SK-N-SH (cell line): ENCODE results near the gene FBXO31. TPM values are rescaled to one million over a fixed set of nuclear protein-coding genes. Genes with fewer than 3 reads are reported as not detected.

Experiments
- CTCF ChIA-PET: fragments of 300-600, 350-600 bp; formaldehyde crosslinking; extraction: SDS; loops from one replicate; lab custom pipeline; 2021; lab: Yijun Ruan, JAX
- POLR2A ChIA-PET: fragments of 350-600 bp; sonication (Branson Sonifier 250); formaldehyde crosslinking; extraction: SDS; loops from one replicate; lab custom pipeline; 2020; ENCODE audit warnings: antibody characterized with exemption, inconsistent platforms; lab: Yijun Ruan, JAX
- DNase-seq: peaks from one replicate; pipeline ENCODE4 v3.0.0; 2012
- H2AFZ ChIP-seq: fragments of 200-600 bp; sonication (generic); 2 replicates; pipeline ENCODE4 v1.8.1; 2016; ENCODE audit warnings: antibody characterized with exemption, mild to moderate bottlenecking, low read depth
- H3F3A ChIP-seq: fragments of 200-600 bp; sonication (generic); replicated peaks from 2 replicates; pipeline ENCODE3; 2016; ENCODE audit warnings: antibody characterized with exemption, mild to moderate bottlenecking; ENCODE audit not compliant: insufficient read depth
- H3K27ac ChIP-seq, 2 experiments: fragments of 200-500 bp in 1 of 2; fragments of 200-600 bp in 1 of 2; sonication (Bioruptor generic) in 1 of 2; sonication (generic), shearing (Covaris generic) in 1 of 2; 2 replicates each; pipeline versions ENCODE4 v1.5.1 to v1.6.1; 2014 to 2016; ENCODE audit warnings: low read depth in 2 of 2, inconsistent platforms in 1 of 2, low read length in 1 of 2, mild to moderate bottlenecking in 1 of 2, mixed read lengths in 1 of 2
- H3K27me3 ChIP-seq: fragments of 200-600 bp; sonication (generic), shearing (Covaris generic); 2 replicates; pipeline ENCODE4 v1.6.1; 2016; ENCODE audit warnings: mixed run types; ENCODE audit not compliant: insufficient read depth
- H3K36me3 ChIP-seq, 2 experiments: fragments of 200-500 bp in 1 of 2; fragments of 200-600 bp in 1 of 2; sonication (Bioruptor generic) in 1 of 2; sonication (generic) in 1 of 2; replicated peaks in 1 of 2; 2 replicates each; pipeline versions ENCODE3 to v1.5.1; 2014 to 2016; ENCODE audit warnings: low read length in 1 of 2, mild to moderate bottlenecking in 1 of 2; ENCODE audit not compliant: insufficient read depth in 2 of 2, control insufficient read depth in 1 of 2
- H3K4me1 ChIP-seq, 2 experiments: fragments of 200-500 bp in 1 of 2; fragments of 200-600 bp in 1 of 2; sonication (Bioruptor generic) in 1 of 2; sonication (generic), shearing (Covaris generic) in 1 of 2; 2 replicates each; pipeline versions ENCODE4 v1.5.1 to v1.6.1; 2014 to 2016; ENCODE audit warnings: low read depth in 1 of 2, low read length in 1 of 2, mixed run types in 1 of 2; ENCODE audit not compliant: insufficient read depth in 2 of 2, control insufficient read depth in 1 of 2
- H3K4me2 ChIP-seq: fragments of 200-600 bp; sonication (generic), shearing (Covaris generic); 2 replicates; pipeline ENCODE4 v1.6.1; 2017; ENCODE audit warnings: mixed run types
- H3K4me3 ChIP-seq, 2 experiments: fragments of 200-500 bp in 1 of 2; fragments of 200-600 bp in 1 of 2; sonication (Bioruptor generic) in 1 of 2; sonication (generic), shearing (Covaris generic) in 1 of 2; 2 replicates each; pipeline versions ENCODE4 v1.5.1 to v1.8.1; 2014 to 2016; ENCODE audit warnings: low read depth in 2 of 2, inconsistent platforms in 1 of 2, low read length in 1 of 2, mild to moderate bottlenecking in 1 of 2, mixed read lengths in 1 of 2, moderate library complexity in 1 of 2
- H3K79me2 ChIP-seq: fragments of 200-600 bp; sonication (generic); 2 replicates; pipeline ENCODE4 v1.8.1; 2017; ENCODE audit warnings: mild to moderate bottlenecking; ENCODE audit not compliant: insufficient read depth
- H3K9ac ChIP-seq: fragments of 200-600 bp; sonication (generic); 2 replicates; pipeline ENCODE4 v1.6.1; 2017; ENCODE audit warnings: mixed run types
- H3K9me2 ChIP-seq: fragments of 200-600 bp; sonication (generic); 2 replicates; pipeline ENCODE4 v1.6.1; 2017; ENCODE audit warnings: mixed run types
- H3K9me3 ChIP-seq: fragments of 200-600 bp; sonication (generic); 2 replicates; pipeline ENCODE4 v1.6.1; 2017; ENCODE audit warnings: mixed run types, mild to moderate bottlenecking, moderate library complexity
- H4K20me1 ChIP-seq: fragments of 200-600 bp; sonication (generic); 2 replicates; pipeline ENCODE4 v1.6.1; 2017; ENCODE audit warnings: mild to moderate bottlenecking, mixed run types; ENCODE audit not compliant: insufficient read depth
- CHD2 ChIP-seq: fragments of 150-350 bp; IDR thresholded peaks from 2 replicates; pipeline ENCODE4 v1.6.1; 2018; ENCODE audit warnings: low read length; ENCODE audit not compliant: partially characterized antibody
- ELF1 ChIP-seq: IDR thresholded peaks from 2 replicates; pipeline ENCODE4 v1.4.0; 2012
- EP300 ChIP-seq, 2 experiments: IDR thresholded peaks; 2 replicates each; pipeline versions ENCODE4 v1.4.0 to v1.6.1; 2012; ENCODE audit warnings: borderline replicate concordance in 1 of 2, low read depth in 1 of 2, low read length in 1 of 2
- GABPA ChIP-seq: IDR thresholded peaks from 2 replicates; pipeline ENCODE4 v1.4.0; 2012; ENCODE audit warnings: low read depth, mild to moderate bottlenecking
- GATA2 ChIP-seq: sonication (generic); formaldehyde crosslinking; IDR thresholded peaks from 2 replicates; pipeline ENCODE4 v1.5.0; 2020; ENCODE audit warnings: mild to moderate bottlenecking, missing genetic modification reagents
- MEF2A ChIP-seq: IDR thresholded peaks from 2 replicates; pipeline ENCODE4 v1.4.0; 2012; ENCODE audit warnings: low read depth, borderline replicate concordance
- MXI1 ChIP-seq: IDR thresholded peaks from 2 replicates; pipeline ENCODE4 v1.6.1; 2012; ENCODE audit warnings: mild to moderate bottlenecking, low read depth, low read length, improper control_type of control experiment
- NFIC ChIP-seq: IDR thresholded peaks from 2 replicates; pipeline ENCODE4 v1.4.0; 2012; ENCODE audit warnings: borderline replicate concordance
- NRF1 ChIP-seq: IDR thresholded peaks from 2 replicates; pipeline ENCODE4 v1.6.1; 2012; ENCODE audit warnings: low read depth, mild to moderate bottlenecking, low read length
- POLR2AphosphoS5 ChIP-seq: IDR thresholded peaks from 2 replicates; pipeline ENCODE4 v1.6.1; 2012; ENCODE audit warnings: low read depth, low read length
- RAD21 ChIP-seq: IDR thresholded peaks from 2 replicates; pipeline ENCODE4 v1.6.1; 2012; ENCODE audit warnings: mild to moderate bottlenecking, low read length
- RXRA ChIP-seq: IDR thresholded peaks from 2 replicates; pipeline ENCODE4 v1.4.0; 2012; ENCODE audit warnings: low read depth, mild to moderate bottlenecking, borderline replicate concordance
- SIN3A ChIP-seq: IDR thresholded peaks from 2 replicates; pipeline ENCODE4 v1.6.1; 2012; ENCODE audit warnings: low read depth, mild to moderate bottlenecking, low read length, moderate library complexity, borderline replicate concordance
- SMC3 ChIP-seq: IDR thresholded peaks from 2 replicates; pipeline ENCODE4 v1.6.1; 2012; ENCODE audit warnings: low read depth, low read length, improper control_type of control experiment
- TAF1 ChIP-seq: IDR thresholded peaks from 2 replicates; pipeline ENCODE4 v1.6.1; 2012; ENCODE audit warnings: low read depth, mild to moderate bottlenecking, low read length, moderate library complexity, borderline replicate concordance
- TCF12 ChIP-seq: IDR thresholded peaks from 2 replicates; pipeline ENCODE4 v1.4.0; 2012
- TEAD4 ChIP-seq: IDR thresholded peaks from 2 replicates; pipeline ENCODE4 v1.4.0; 2012; ENCODE audit warnings: mild to moderate bottlenecking, borderline replicate concordance; ENCODE audit not compliant: insufficient read depth
- YY1 ChIP-seq: IDR thresholded peaks from 2 replicates; pipeline ENCODE4 v1.4.0; 2012; ENCODE audit warnings: low read depth, mild to moderate bottlenecking
- WGBS: methylation state at CpG from one replicate; pipeline ENCODE4 v1.1.6; 2017; ENCODE audit warnings: low lambda C conversion rate; 5-methylcytosine and 5-hydroxymethylcytosine counted together
- polyA plus RNA-seq, 3 experiments: library from polyadenylated mRNA; depleted of rRNA; stranded (reverse); fragments of >200 nt; gene quantifications; 2 replicates each; pipeline ENCODE4 v1.2.3, GENCODE V29; 2012
- TF ChIP-seq, protein P1 (sequence below): IDR thresholded peaks from 2 replicates; pipeline ENCODE4; 2012
- TF ChIP-seq, protein P2 (sequence below): IDR thresholded peaks from 2 replicates; pipeline ENCODE4 v1.4.0; 2012; ENCODE audit warnings: low read depth
- TF ChIP-seq, protein P3 (sequence below): fragments of 150-350 bp; IDR thresholded peaks from 2 replicates; pipeline ENCODE4 v1.6.1; 2017; ENCODE audit warnings: antibody characterized with exemption, low read length, low read depth, borderline replicate concordance
- TF ChIP-seq, protein P4 (sequence below): fragments of 150-350 bp; IDR thresholded peaks from 2 replicates; pipeline ENCODE4 v1.6.1; 2016; ENCODE audit warnings: mild to moderate bottlenecking, low read depth, low read length
- TF ChIP-seq, protein P5 (sequence below): IDR thresholded peaks from 2 replicates; pipeline ENCODE4 v1.4.0; 2012; ENCODE audit warnings: low read depth, borderline replicate concordance

Gene FBXO31
- polyA plus RNA-seq, 1 of the 3 experiments (the other 2 are of a cell fraction): 14.2 TPM

DNA sequence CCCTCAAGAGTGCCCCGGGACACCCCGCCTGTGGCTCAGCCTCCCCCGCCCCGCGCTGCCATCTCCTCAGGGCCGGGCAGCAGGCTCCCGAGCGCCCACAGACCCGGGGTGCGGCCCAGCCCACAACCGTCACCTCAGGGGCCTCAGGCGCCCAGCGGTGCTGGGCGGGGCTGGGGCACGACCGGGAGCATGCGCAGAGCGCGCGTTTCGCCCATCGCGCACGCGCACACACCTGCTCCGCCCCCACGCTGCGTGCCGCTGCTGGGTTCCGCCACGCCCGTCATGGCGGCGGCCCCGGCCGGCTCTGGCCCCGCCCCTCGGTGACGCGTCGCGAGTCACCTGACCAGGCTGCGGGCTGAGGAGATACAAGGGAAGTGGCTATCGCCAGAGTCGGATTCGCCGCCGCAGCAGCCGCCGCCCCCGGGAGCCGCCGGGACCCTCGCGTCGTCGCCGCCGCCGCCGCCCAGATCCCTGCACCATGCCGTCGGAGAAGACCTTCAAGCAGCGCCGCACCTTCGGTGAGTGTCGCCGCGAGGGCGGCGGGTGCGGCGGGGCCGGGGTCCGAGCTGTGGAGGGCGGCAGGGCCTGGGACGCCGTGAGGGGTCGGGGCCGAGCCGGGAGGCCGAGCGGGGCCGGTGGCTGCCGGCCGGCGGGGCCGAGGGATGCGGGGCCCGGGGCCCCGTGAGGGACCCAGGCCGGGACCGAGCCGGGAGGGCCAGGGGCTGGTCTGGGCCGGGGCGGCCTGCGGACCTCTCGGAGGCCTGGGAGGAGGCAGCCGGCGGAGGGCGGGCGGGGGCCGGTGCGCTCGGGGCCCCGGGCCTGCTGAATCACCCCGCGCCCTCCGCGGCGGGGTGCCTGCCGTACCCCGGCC, 8.6 kb upstream of the FBXO31 start, which contains the start of gene MAP1LC3B (continued):
- TF ChIP-seq, protein P1, sequence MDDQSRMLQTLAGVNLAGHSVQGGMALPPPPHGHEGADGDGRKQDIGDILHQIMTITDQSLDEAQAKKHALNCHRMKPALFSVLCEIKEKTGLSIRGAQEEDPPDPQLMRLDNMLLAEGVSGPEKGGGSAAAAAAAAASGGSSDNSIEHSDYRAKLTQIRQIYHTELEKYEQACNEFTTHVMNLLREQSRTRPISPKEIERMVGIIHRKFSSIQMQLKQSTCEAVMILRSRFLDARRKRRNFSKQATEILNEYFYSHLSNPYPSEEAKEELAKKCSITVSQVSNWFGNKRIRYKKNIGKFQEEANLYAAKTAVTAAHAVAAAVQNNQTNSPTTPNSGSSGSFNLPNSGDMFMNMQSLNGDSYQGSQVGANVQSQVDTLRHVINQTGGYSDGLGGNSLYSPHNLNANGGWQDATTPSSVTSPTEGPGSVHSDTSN: peak; percentile 85
- TF ChIP-seq TCF12 (peak; percentile 17; the same call in 1 of the 2 replicates), SIN3A (peak; percentile 70; the same call in 1 of the 2 replicates), MXI1 (peak; percentile 79), RXRA (no peak), NFIC (no peak), NRF1 (peak; percentile 98), EP300 (IDR thresholded peaks at IDR 0.05; ENCODE audit: borderline replicate concordance in 1 of 2, low read depth in 1 of 2, low read length in 1 of 2) (no peak), RAD21 (no peak), GABPA (peak; percentile 48), CHD2 (peak; percentile 90), TAF1 (peak; percentile 99), POLR2AphosphoS5 (peak; percentile 79)
- TF ChIP-seq, protein P2, sequence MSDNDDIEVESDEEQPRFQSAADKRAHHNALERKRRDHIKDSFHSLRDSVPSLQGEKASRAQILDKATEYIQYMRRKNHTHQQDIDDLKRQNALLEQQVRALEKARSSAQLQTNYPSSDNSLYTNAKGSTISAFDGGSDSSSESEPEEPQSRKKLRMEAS: 0 out of 2 replicates have a peak, but pooled peaks have one; percentile 40
- TF ChIP-seq, protein P3, sequence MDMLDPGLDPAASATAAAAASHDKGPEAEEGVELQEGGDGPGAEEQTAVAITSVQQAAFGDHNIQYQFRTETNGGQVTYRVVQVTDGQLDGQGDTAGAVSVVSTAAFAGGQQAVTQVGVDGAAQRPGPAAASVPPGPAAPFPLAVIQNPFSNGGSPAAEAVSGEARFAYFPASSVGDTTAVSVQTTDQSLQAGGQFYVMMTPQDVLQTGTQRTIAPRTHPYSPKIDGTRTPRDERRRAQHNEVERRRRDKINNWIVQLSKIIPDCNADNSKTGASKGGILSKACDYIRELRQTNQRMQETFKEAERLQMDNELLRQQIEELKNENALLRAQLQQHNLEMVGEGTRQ: peak; percentile 80

DNA sequence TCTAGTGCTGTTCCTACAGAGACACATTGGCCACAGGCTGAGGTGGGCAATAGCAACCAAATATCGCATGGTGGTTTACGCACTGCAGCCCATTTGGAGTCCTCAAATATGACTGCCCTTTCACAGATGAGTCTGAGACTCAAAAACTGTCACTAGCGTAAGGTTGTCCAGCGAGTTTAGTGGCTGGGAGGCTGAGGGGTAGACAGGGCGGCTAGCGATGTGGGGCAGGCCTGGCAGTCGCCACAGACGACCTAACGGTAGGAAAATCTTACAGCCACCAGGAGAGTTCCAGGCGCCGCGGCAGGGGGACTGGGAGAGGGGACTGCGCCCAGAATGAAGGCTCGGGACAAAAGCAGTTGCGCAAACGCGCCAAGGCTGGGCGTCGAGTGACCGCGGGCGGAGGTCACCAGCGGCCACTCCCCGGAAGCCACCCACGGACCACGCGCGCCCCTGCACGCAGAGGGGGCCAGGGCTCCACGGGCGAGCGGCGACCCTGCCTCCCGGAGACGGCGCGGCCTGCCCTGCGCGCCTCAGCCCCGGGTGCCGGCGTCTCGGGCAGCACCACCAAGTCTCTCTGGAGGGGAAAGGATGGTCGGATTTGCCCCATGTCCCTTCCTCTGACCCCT, 7.9 kb upstream of the FBXO31 start:
- peak overlapping the region; percentile 52; the same call in 1 of the 2 replicates for H2AFZ ChIP-seq
- POLR2A ChIA-PET: no interaction called here
- CTCF ChIA-PET: interaction anchor here (0.9 kb wide), 1 partner anchor 245 kb away, joined by 3 read pairs; no protein-coding TSS in a partner anchor
- TF ChIP-seq, protein P2: no peak
- TF ChIP-seq, protein P4, sequence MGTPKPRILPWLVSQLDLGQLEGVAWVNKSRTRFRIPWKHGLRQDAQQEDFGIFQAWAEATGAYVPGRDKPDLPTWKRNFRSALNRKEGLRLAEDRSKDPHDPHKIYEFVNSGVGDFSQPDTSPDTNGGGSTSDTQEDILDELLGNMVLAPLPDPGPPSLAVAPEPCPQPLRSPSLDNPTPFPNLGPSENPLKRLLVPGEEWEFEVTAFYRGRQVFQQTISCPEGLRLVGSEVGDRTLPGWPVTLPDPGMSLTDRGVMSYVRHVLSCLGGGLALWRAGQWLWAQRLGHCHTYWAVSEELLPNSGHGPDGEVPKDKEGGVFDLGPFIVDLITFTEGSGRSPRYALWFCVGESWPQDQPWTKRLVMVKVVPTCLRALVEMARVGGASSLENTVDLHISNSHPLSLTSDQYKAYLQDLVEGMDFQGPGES: no peak
- TF ChIP-seq GATA2: no peak
- TF ChIP-seq SMC3: no peak
- TF ChIP-seq MXI1: no peak
- no peak for TF ChIP-seq MEF2A
- no peak for TF ChIP-seq TEAD4
- no peak for TF ChIP-seq TAF1
- TF ChIP-seq ELF1: no peak
- TF ChIP-seq YY1: no peak
- TF ChIP-seq, protein P5, sequence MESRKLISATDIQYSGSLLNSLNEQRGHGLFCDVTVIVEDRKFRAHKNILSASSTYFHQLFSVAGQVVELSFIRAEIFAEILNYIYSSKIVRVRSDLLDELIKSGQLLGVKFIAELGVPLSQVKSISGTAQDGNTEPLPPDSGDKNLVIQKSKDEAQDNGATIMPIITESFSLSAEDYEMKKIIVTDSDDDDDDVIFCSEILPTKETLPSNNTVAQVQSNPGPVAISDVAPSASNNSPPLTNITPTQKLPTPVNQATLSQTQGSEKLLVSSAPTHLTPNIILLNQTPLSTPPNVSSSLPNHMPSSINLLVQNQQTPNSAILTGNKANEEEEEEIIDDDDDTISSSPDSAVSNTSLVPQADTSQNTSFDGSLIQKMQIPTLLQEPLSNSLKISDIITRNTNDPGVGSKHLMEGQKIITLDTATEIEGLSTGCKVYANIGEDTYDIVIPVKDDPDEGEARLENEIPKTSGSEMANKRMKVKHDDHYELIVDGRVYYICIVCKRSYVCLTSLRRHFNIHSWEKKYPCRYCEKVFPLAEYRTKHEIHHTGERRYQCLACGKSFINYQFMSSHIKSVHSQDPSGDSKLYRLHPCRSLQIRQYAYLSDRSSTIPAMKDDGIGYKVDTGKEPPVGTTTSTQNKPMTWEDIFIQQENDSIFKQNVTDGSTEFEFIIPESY: no peak
- TF ChIP-seq, protein P3: no peak

More for the DNA sequence above, 7.9 kb upstream of the FBXO31 start:
- Histone ChIP-seq H3K79me2 (peaks cover 38% of the 10 kb centered on the region), H3F3A (peaks cover 23% of the 10 kb centered on the region), H4K20me1 (peaks cover 37% of the 10 kb centered on the region), H3K27me3 (no peaks in the 10 kb centered on the region), H3K9me2 (no peaks in the 10 kb centered on the region), H3K4me3 (peak overlapping the region; percentile 78 to 79), H3K4me1 (peaks cover 19 to 27% of the 10 kb centered on the region in 2 experiments), H3K27ac (peak overlapping the region; percentile 74 to 93), H3K36me3 (peaks cover 0 to 4% of the 10 kb centered on the region in 2 experiments), H3K4me2 (peak overlapping the region; percentile 90), H3K9ac (peak overlapping the region; percentile 84), H3K9me3 (no peaks in the 10 kb centered on the region)
- WGBS: 46% methylated on average over 14 of the region's 44 CpGs
- no peak for DNase-seq
